HG03442 (cell line): Measurements from ENCODE around the gene PTPRF.

Source experiments
- ATAC-seq: cut with Tn5 transposase; IDR thresholded peaks from one replicate; pipeline ENCODE4 v1.9.1; 2021; ENCODE audit warnings: mild to moderate bottlenecking, moderate library complexity; ENCODE audit not compliant: unreplicated experiment

Gene PTPRF

GRCh38 chr1:43653339-43653738 lies 122.7 kb downstream of the PTPRF start:
- no peak for ATAC-seq

GRCh38 chr1:43653893-43654292 lies 123.2 kb downstream of the PTPRF start:
- no peak for ATAC-seq

- no peak for ATAC-seq
Measured at GRCh38 chr1:43655953-43656352, 125.3 kb downstream of the PTPRF start.

- ATAC-seq, result no peak
Measured at GRCh38 chr1:43659212-43660166, 128.8 kb downstream of the PTPRF start.

DNA sequence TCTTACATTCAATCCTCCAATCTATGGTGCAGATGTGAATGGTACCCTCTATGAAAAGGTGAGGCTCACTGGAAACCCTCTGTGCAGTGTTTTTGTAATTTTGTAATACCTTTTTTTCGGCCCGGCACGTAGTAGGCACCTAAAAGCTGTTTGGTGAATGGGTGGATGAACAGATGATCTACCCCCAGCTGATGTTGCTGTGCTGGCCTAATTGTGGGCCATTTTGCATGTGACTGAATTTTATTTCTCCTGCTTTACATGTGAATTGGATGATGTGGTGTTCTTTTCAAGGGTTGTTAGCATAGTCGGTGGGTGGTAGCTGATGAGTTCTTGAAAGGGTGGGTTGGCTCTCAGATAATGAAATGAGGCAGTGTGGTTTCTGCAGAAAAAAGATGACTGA lies 129.7 kb downstream of the PTPRF start:
- ATAC-seq, result no peak

GRCh38 chr1:43664369-43664768 lies 133.7 kb downstream of the PTPRF start:
- no peak for ATAC-seq

- ATAC-seq, result no peak
Measured at GRCh38 chr1:43666608-43667007, 135.9 kb downstream of the PTPRF start.

DNA sequence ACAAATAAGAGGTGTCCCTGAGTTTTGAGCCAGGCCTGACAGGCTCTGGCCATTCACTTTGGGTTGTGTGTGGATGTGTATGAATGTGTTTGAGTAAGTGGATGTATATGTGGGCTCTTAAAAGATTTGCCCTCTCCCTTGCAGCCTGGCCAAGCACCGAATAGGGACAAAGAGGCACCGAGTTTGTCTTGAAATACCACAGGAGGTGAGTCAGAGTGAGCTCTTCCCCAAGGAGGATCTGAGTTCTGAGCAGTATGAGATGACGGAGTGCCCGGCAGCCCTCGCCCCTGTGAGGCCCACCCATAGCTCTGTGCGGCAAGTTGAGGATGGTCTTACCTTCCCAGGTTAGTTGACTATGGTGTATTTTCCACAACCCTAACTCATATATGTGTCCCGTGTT lies 138.3 kb downstream of the PTPRF start:
- ATAC-seq, result no peak

- no peak for ATAC-seq
Measured at GRCh38 chr1:43669878-43670277, 139.2 kb downstream of the PTPRF start.

- ATAC-seq, result no peak
Measured at GRCh38 chr1:43671193-43671592, 140.5 kb downstream of the PTPRF start.

DNA sequence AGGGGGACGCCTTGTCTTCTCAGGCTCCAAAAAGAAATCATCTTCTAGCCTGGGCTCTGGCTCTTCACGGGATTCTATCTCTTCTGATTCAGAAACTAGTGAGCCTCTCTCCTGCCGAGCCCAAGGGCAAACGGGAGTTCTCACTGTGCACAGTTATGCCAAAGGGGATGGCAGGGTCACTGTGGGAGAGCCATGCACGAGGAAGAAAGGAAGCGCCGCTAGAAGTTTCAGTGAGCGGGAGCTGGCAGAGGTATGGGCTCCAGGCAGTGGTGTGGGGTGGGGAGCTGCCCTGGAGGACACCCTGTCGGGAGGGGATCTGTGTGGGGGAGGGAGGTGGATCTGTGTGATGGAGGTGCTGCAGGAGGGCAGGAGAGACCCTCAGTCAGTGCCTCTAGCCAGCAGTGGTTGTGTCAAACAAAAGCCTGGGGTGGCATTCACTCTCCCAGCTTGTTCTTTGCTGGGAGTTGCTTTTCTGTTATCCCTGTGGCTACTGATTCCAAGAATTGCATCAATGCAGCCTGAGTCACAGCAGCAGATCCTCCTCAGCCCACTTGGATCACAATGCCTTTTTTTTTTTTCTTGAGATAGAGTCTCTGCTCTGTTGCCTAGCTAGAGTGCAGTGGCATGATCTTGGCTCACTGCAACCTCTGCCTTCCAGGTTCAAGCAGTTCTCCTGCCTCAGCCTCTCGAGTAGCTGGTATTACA lies 141.1 kb downstream of the PTPRF start:
- ATAC-seq, result no peak

DNA sequence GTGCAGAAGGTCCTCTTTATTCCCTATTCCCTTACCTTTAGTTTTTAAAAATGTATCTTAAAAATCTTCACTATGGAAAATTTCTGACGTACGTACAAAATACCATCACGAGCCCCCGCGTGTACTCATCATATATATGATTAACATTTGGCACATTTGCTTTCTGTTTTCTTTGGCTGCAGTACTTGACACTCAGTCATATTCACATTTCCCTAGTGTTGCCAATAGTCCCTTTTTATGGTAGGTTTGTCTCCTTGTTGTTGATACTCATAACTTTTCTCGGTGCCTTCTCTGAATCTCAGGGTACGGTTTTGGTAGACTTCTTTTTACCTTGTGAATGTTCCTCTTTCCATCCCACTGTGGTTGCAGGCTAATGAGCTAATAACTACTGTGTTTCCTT lies 142.6 kb downstream of the PTPRF start:
- no peak for ATAC-seq
